Neuronal stem cell (in vitro differentiated cells): ENCODE data around the gene CCDC150.
"Not testable (repeated sequence)": the region's sequence is repeated elsewhere in the genome, so short reads cannot be mapped to it uniquely, and the experiment has no call there.

ENCODE experiments used
- DNase-seq: peaks from one replicate; pipeline ENCODE4 v3.0.0-alpha.2; 2013; ENCODE audit warnings: low spot score
- H2AFZ ChIP-seq: one replicate; pipeline ENCODE4 v1.6.1; 2013; ENCODE audit warnings: mild to moderate bottlenecking, low read length, inconsistent platforms
- H2AK5ac ChIP-seq: 2 replicates; pipeline ENCODE4 v1.6.1; 2013; ENCODE audit warnings: low read depth, mild to moderate bottlenecking, inconsistent platforms, low read length, moderate library complexity, mixed read lengths
- H2BK120ac ChIP-seq: 2 replicates; pipeline ENCODE4 v1.6.1; 2013; ENCODE audit warnings: low read depth, mild to moderate bottlenecking, inconsistent platforms, low read length, moderate library complexity, mixed read lengths
- H2BK12ac ChIP-seq: one replicate; pipeline ENCODE4 v1.6.1; 2013; ENCODE audit warnings: low read length, inconsistent platforms
- H2BK15ac ChIP-seq: 2 replicates; pipeline ENCODE4 v1.6.1; 2013; ENCODE audit warnings: mild to moderate bottlenecking, low read length, inconsistent platforms, mixed read lengths
- H2BK5ac ChIP-seq: one replicate; pipeline ENCODE4 v1.6.1; 2013; ENCODE audit warnings: inconsistent platforms, mild to moderate bottlenecking, low read length, moderate library complexity
- H3K14ac ChIP-seq: one replicate; pipeline ENCODE4 v1.6.1; 2013; ENCODE audit warnings: low read length, inconsistent platforms
- H3K18ac ChIP-seq: 2 replicates; pipeline ENCODE4 v1.6.1; 2013; ENCODE audit warnings: low read length, inconsistent platforms
- H3K23ac ChIP-seq: 2 replicates; pipeline ENCODE4 v1.6.1; 2013; ENCODE audit warnings: low read depth, mild to moderate bottlenecking, mixed read lengths, low read length, inconsistent platforms; ENCODE audit not compliant: poor library complexity
- H3K27ac ChIP-seq: replicated peaks from 3 replicates; pipeline ENCODE4 v1.5.1; 2013; ENCODE audit warnings: low read length, inconsistent platforms
- H3K27me3 ChIP-seq, 3 experiments: 2 replicates each; pipeline ENCODE4 v1.6.1; 2013; ENCODE audit warnings: low read length in 3 of 3, mild to moderate bottlenecking in 2 of 3, inconsistent platforms in 1 of 3, low read depth in 1 of 3, mixed read lengths in 1 of 3, moderate library complexity in 1 of 3; ENCODE audit not compliant: control insufficient read depth in 3 of 3, insufficient read depth in 3 of 3
- H3K36me3 ChIP-seq, 2 donors: replicated peaks in 1 of 2; 2 replicates each; pipeline ENCODE4 v1.6.1; 2013; ENCODE audit warnings: low read length in 2 of 2; ENCODE audit not compliant: control insufficient read depth in 2 of 2, insufficient read depth in 2 of 2
- H3K4ac ChIP-seq: 2 replicates; pipeline ENCODE4 v1.6.1; 2013; ENCODE audit warnings: inconsistent platforms, mild to moderate bottlenecking, low read length, moderate library complexity
- H3K4me1 ChIP-seq, 2 donors: 1 replicate in 1 of 2; 2 replicates in 1 of 2; pipeline ENCODE4 v1.6.1; 2013; ENCODE audit warnings: low read length in 2 of 2, low read depth in 1 of 2; ENCODE audit not compliant: control insufficient read depth in 2 of 2, insufficient read depth in 1 of 2
- H3K4me2 ChIP-seq: one replicate; pipeline ENCODE4 v1.6.1; 2013; ENCODE audit warnings: mild to moderate bottlenecking, low read length, inconsistent platforms; ENCODE audit not compliant: insufficient read depth, poor library complexity, severe bottlenecking
- H3K4me3 ChIP-seq, 2 donors: 2 replicates each; pipeline ENCODE4 v1.5.1; 2013; ENCODE audit warnings: low read length in 2 of 2, mild to moderate bottlenecking in 2 of 2, inconsistent platforms in 1 of 2, moderate library complexity in 1 of 2
- H3K79me1 ChIP-seq: one replicate; pipeline ENCODE4 v1.6.1; 2013; ENCODE audit warnings: low read depth, mild to moderate bottlenecking, inconsistent platforms, low read length, moderate library complexity
- H3K9ac ChIP-seq: one replicate; pipeline ENCODE4 v1.6.1; 2013; ENCODE audit warnings: mild to moderate bottlenecking, low read depth, low read length, inconsistent platforms; ENCODE audit not compliant: poor library complexity
- H3K9me3 ChIP-seq, 2 donors: replicated peaks in 1 of 2; 2 replicates each; pipeline versions ENCODE3 to v1.6.1; 2013; ENCODE audit warnings: low read length in 2 of 2, mild to moderate bottlenecking in 2 of 2, inconsistent platforms in 1 of 2, low read depth in 1 of 2, mixed read lengths in 1 of 2, moderate library complexity in 1 of 2; ENCODE audit not compliant: control insufficient read depth in 2 of 2, insufficient read depth in 1 of 2
- H4K8ac ChIP-seq: one replicate; pipeline ENCODE4 v1.6.1; 2013; ENCODE audit warnings: low read depth, mild to moderate bottlenecking, inconsistent platforms, low read length, moderate library complexity
- H4K91ac ChIP-seq: one replicate; pipeline ENCODE4 v1.6.1; 2013; ENCODE audit warnings: low read length, low read depth, mild to moderate bottlenecking, inconsistent platforms; ENCODE audit not compliant: poor library complexity
- WGBS, 2 donors: extraction: QIAGEN DNeasy Blood & Tissue Kit; methylation state at CpG; one replicate each; pipeline ENCODE4 v1.1.7; 2013; ENCODE audit warnings: missing lambda C conversion rate in 2 of 2, mixed read lengths in 1 of 2; ENCODE audit not compliant: insufficient read length in 2 of 2, insufficient replicate concordance in 1 of 2; ENCODE audit errors: extremely low coverage in 2 of 2; 5-methylcytosine and 5-hydroxymethylcytosine counted together

The CCDC150 gene

DNA sequence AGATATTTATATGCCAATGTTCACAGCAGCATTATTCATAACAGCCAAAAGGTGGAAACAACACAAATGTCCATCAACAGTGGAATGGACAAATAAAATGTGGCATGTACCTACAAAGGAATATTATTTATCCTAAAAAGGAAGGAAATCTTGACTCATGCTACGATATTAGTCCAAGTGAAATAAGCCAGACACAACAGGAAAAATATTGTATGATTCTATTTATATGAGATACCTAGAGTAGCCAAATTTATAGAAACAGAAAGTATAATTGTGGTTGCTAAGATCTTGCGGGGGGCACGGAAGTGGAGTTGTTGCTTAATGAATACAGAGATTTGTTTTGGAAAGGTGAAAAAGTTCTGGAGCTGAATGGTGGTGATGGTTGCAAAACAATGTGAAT lies 33.0 kb upstream of the CCDC150 start:
- Histone ChIP-seq H2BK120ac (no peak overlapping the region), H3K4me1 (peaks cover 0 to 2% of the 10 kb centered on the region in 2 donors), H3K14ac (no peak overlapping the region), H3K4me3 (no peak overlapping the region), H3K36me3 (no peaks in the 10 kb centered on the region), H3K27me3 (peaks cover 0 to 3% (median 0%) of the 10 kb centered on the region in 3 experiments), H3K23ac (no peak overlapping the region), H3K79me1 (no peaks in the 10 kb centered on the region), H3K4ac (no peak overlapping the region), H3K9me3 (no peaks in the 10 kb centered on the region), H2AFZ (no peak overlapping the region), H3K27ac (no peak overlapping the region), H2BK15ac (no peak overlapping the region), H2BK5ac (no peak overlapping the region), H3K9ac (no peak overlapping the region), H2BK12ac (no peak overlapping the region), H4K91ac (no peak overlapping the region), H2AK5ac (no peak overlapping the region), H4K8ac (no peak overlapping the region), H3K18ac (no peak overlapping the region), H3K4me2 (no peak overlapping the region)
- no peak for DNase-seq
- no CpG with 5 or more reads among the region's 3 CpGs for WGBS, 2 donors

DNA sequence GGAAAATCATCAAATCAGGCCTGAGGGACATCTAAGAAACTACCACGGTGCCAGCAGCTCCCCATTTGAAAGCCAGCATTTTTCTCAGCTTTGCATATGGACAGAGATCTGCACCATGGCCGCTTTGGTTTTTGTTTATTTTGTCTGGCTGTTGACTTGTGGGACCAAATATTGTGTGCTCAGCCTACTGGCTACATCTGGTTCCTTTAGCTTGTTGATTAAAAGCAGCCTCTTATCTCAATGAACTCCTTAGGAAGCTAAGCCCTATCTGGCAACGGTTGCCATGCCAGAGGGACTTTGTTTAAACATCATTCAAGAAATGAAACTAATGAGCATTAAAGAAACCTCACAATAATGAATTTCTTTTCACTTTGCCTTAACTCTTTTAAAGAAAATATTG lies 32.4 kb upstream of the CCDC150 start:
- no peak overlapping the region for H3K4ac ChIP-seq
- H3K79me1 ChIP-seq: no peaks in the 10 kb centered on the region
- DNase-seq: no peak
- no peak overlapping the region for H2BK12ac ChIP-seq
- no peak overlapping the region for H3K27ac ChIP-seq
- peaks cover 0 to 2% of the 10 kb centered on the region in 2 donors for H3K4me1 ChIP-seq
- H3K27me3 ChIP-seq: peaks cover 0 to 3% (median 0%) of the 10 kb centered on the region in 3 experiments
- no peak overlapping the region for H3K4me3 ChIP-seq
- no peak overlapping the region for H2AFZ ChIP-seq
- no peak overlapping the region for H3K23ac ChIP-seq
- no peak overlapping the region for H2BK15ac ChIP-seq
- H3K9me3 ChIP-seq: no peaks in the 10 kb centered on the region
- H3K9ac ChIP-seq: no peak overlapping the region
- no peak overlapping the region for H2BK120ac ChIP-seq
- no peak overlapping the region for H2AK5ac ChIP-seq
- no peak overlapping the region for H4K91ac ChIP-seq
- H2BK5ac ChIP-seq: no peak overlapping the region
- H3K4me2 ChIP-seq: no peak overlapping the region
- H3K18ac ChIP-seq: no peak overlapping the region
- H3K14ac ChIP-seq: no peak overlapping the region
- H3K36me3 ChIP-seq: no peaks in the 10 kb centered on the region
- no peak overlapping the region for H4K8ac ChIP-seq
- no CpG with 5 or more reads among the region's 3 CpGs for WGBS, 2 donors

DNA sequence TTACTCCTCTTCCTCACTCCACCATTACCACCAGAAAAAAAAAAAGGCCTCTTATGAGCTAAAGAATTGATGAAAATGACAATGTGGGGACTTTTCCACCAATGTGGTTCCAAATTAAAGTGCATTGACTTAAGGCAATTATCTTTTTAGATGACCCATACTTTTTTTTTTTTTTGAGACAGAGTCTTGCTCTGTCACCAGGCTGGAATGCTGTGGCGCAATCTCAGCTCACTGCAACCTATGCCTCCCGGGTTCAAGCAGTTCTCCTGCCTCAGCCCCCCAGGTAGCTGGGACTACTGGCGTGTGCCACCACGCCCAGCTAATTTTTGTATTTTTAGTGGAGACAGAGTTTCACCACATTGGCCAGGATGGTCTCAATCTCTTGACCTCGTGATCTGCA lies 31.6 kb upstream of the CCDC150 start:
- H2BK5ac ChIP-seq, H2BK15ac ChIP-seq, H3K4me3 ChIP-seq, H3K9ac ChIP-seq, H2BK12ac ChIP-seq, H3K4me2 ChIP-seq, H4K91ac ChIP-seq, H3K4me1 ChIP-seq, H2AK5ac ChIP-seq, H3K27me3 ChIP-seq, H2BK120ac ChIP-seq, H3K4ac ChIP-seq, H3K36me3 ChIP-seq, H4K8ac ChIP-seq, H3K23ac ChIP-seq, DNase-seq, H3K14ac ChIP-seq, H3K79me1 ChIP-seq, H3K9me3 ChIP-seq, H3K27ac ChIP-seq, H3K18ac ChIP-seq, H2AFZ ChIP-seq: not testable (repeated sequence)
- WGBS, 2 donors: no CpG with 5 or more reads among the region's 5 CpGs

DNA sequence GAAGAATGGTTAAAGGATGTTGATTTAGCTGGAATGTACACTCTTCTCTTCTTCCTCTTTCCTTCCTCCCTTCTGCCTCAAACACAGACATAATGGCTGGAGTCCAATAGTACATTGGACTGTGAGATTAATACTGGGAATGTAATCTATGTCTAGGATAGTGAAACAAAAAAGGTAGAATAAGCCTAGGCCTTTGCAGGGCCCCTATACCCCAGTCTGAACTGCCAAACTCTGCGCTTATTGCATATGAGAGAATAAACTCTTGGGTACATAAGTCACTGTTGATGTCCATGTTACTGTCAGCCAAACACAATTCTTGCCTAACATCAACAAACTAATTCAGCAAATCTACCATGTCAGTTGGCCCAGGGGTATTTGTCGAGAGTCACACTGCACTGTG lies 29.7 kb upstream of the CCDC150 start:
- Histone ChIP-seq H3K23ac (no peak overlapping the region), H3K4ac (no peak overlapping the region), H3K4me1 (peaks cover 0 to 2% of the 10 kb centered on the region in 2 donors), H4K8ac (no peak overlapping the region), H2AFZ (peak overlapping the region; percentile 18), H3K4me3 (no peak overlapping the region), H3K9me3 (no peaks in the 10 kb centered on the region), H4K91ac (no peak overlapping the region), H3K27me3 (peaks cover 0 to 3% (median 0%) of the 10 kb centered on the region in 3 experiments), H3K4me2 (no peak overlapping the region), H2AK5ac (no peak overlapping the region), H3K36me3 (no peaks in the 10 kb centered on the region), H2BK5ac (no peak overlapping the region), H3K27ac (no peak overlapping the region), H2BK120ac (no peak overlapping the region), H3K18ac (no peak overlapping the region), H2BK15ac (no peak overlapping the region), H3K79me1 (no peaks in the 10 kb centered on the region), H3K14ac (no peak overlapping the region), H2BK12ac (no peak overlapping the region), H3K9ac (no peak overlapping the region)
- WGBS, 2 donors: no CpG with 5 or more reads among the region's 2 CpGs
- DNase-seq: no peak
